ENCODE measurements around the gene GRIK2. TPM values are rescaled to one million over a fixed set of nuclear protein-coding genes. Genes with fewer than 3 reads are reported as not detected.

Gene GRIK2
- total RNA-seq, 1 experiment from 2014 or later, result 0.70 TPM

- Histone ChIP-seq H4K8ac (replicated peaks; ENCODE audit: insufficient read length, low read depth, low read length) (no peak overlapping the region), H3K9me3 (ENCODE audit: control insufficient read depth, low read depth, low read length) (no peaks in the 10 kb centered on the region), H3K23me2 (ENCODE audit: insufficient read length, low read depth, low read length, poor library complexity, severe bottlenecking) (peaks cover 2% of the 10 kb centered on the region), H2BK12ac (ENCODE audit: insufficient read length, low read depth, low read length) (no peak overlapping the region), H2BK20ac (ENCODE audit: low read depth, low read length, poor library complexity, severe bottlenecking) (no peak overlapping the region), H2BK120ac (ENCODE audit: low read depth, low read length, poor library complexity, severe bottlenecking) (no peak overlapping the region), H3K9ac (ENCODE audit: extremely low read depth, insufficient read length, low read length) (no peak overlapping the region), H3K23ac (ENCODE audit: insufficient read length, low read depth, low read length) (no peak overlapping the region), H4K5ac (ENCODE audit: insufficient read length, low read depth, low read length) (no peak overlapping the region), H3K27ac (ENCODE audit: insufficient read length, low read depth, low read length) (no peak overlapping the region), H3K79me1 (ENCODE audit: insufficient read depth, low read depth, low read length, poor library complexity, severe bottlenecking) (no peaks in the 10 kb centered on the region), H3K4ac (ENCODE audit: low read depth, low read length) (no peak overlapping the region), H2AK5ac (ENCODE audit: insufficient read length, low read length) (no peak overlapping the region), H3K27me3 (ENCODE audit: insufficient read depth, low read length) (peaks cover 4% of the 10 kb centered on the region; the same call in 1 of the 2 replicates), H3K4me1 (ENCODE audit: insufficient read depth, low read length) (0 out of 2 replicates have a peak, but pooled peaks cover 2% of the 10 kb centered on the region), H2AFZ (ENCODE audit: low read length) (no peak overlapping the region), H3K18ac (ENCODE audit: insufficient read length, low read depth, low read length) (no peak overlapping the region), H3K56ac (ENCODE audit: insufficient read length, low read depth, low read length) (no peak overlapping the region), H3K79me2 (ENCODE audit: insufficient read depth, low read length) (no peaks in the 10 kb centered on the region), H2BK5ac (ENCODE audit: insufficient read length, low read length) (no peak overlapping the region), H4K91ac (ENCODE audit: insufficient read length, low read depth, low read length) (no peak overlapping the region), H2BK15ac (ENCODE audit: low read depth, low read length) (no peak overlapping the region), H3K14ac (ENCODE audit: insufficient read depth, low read length) (no peak overlapping the region), H3T11ph (ENCODE audit: low read length) (no peak overlapping the region), H4K20me1 (ENCODE audit: control insufficient read depth, insufficient read depth, insufficient read length) (no peaks in the 10 kb centered on the region), H3K4me2 (ENCODE audit: insufficient read depth, insufficient read length, low read length) (no peak overlapping the region)
- H3K36me3 Mint-ChIP-seq (ENCODE audit: insufficient read depth in 1 of 3, low read depth in 3 of 3), result no peaks in the 10 kb centered on the region
- H3K27me3 Mint-ChIP-seq (ENCODE audit: low read depth), result peaks cover 26% of the 10 kb centered on the region
- no CpG with 5 or more reads among the region's 1 CpG for WGBS (ENCODE audit: extremely low coverage, insufficient read length, low lambda C conversion rate)
- H3K4me1 Mint-ChIP-seq, result peaks cover 1 to 4% of the 10 kb centered on the region in 2 experiments; a peak in 1 of 4 replicates
- TF ChIP-seq, protein P1, sequence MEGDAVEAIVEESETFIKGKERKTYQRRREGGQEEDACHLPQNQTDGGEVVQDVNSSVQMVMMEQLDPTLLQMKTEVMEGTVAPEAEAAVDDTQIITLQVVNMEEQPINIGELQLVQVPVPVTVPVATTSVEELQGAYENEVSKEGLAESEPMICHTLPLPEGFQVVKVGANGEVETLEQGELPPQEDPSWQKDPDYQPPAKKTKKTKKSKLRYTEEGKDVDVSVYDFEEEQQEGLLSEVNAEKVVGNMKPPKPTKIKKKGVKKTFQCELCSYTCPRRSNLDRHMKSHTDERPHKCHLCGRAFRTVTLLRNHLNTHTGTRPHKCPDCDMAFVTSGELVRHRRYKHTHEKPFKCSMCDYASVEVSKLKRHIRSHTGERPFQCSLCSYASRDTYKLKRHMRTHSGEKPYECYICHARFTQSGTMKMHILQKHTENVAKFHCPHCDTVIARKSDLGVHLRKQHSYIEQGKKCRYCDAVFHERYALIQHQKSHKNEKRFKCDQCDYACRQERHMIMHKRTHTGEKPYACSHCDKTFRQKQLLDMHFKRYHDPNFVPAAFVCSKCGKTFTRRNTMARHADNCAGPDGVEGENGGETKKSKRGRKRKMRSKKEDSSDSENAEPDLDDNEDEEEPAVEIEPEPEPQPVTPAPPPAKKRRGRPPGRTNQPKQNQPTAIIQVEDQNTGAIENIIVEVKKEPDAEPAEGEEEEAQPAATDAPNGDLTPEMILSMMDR (conservative IDR thresholded peaks at IDR 0.05), result peak; percentile 68
- DNase-seq, result peak; percentile 28
- no peaks in the 10 kb centered on the region for H3K9me3 Mint-ChIP-seq
- H3K4me3 Mint-ChIP-seq, result no peak overlapping the region
- no peak overlapping the region for H3K27ac Mint-ChIP-seq
These were observed 6.5 kb upstream of the GRIK2 start for GRCh38 chr6:101386982-101387381.

Data from H9 (cell line).